DMS79 treated with DMSO at 0.1 percent for 48 hours (cell line): ENCODE results near the gene FAM200C.
A peak's percentile ranks its signal among the peaks of the same experiment; 100 is the strongest.

Source experiments
- DNase-seq: peaks from one replicate; lab custom pipeline; 2025; lab: John Stamatoyannopoulos, UW

FAM200C gene

DNA sequence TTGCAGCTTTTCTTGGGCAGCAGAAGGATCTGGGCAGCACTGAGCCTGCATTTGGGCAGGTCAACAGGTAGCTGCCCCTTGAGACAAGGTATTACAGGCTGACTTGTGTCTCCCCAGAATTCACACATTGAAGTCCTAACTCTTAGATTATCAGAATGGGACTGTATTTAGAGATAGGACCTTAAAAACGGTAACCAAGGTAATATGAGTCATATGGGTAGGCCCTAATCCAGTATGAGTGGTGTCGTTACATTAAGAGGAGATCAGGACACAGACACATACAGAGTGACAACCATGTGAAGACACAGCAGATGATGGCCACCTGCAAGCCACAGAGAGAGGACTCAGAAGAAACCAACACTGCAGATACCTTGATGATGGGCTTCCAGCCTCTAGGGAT, 32.6 kb downstream of the FAM200C start:
- DNase-seq, result no peak

DNA sequence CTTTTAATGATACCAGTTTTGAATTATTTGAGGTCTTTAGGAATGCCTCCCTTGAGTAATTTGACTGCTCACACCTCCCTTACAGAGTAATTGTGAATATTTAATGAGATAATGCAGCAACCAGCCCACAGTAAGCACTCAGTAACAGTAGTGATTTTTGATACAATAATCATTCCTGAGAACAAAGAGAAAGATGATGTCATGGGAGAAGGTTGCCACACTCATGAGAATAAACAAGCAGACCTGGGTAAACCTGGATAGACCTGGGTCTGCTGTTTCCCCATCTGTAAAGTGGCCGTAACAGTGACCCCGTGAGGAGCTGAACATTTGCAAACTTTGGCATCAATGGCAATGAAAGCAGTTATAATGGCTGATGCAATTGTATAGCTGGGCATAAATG, 33.6 kb downstream of the FAM200C start:
- no peak for DNase-seq

DNA sequence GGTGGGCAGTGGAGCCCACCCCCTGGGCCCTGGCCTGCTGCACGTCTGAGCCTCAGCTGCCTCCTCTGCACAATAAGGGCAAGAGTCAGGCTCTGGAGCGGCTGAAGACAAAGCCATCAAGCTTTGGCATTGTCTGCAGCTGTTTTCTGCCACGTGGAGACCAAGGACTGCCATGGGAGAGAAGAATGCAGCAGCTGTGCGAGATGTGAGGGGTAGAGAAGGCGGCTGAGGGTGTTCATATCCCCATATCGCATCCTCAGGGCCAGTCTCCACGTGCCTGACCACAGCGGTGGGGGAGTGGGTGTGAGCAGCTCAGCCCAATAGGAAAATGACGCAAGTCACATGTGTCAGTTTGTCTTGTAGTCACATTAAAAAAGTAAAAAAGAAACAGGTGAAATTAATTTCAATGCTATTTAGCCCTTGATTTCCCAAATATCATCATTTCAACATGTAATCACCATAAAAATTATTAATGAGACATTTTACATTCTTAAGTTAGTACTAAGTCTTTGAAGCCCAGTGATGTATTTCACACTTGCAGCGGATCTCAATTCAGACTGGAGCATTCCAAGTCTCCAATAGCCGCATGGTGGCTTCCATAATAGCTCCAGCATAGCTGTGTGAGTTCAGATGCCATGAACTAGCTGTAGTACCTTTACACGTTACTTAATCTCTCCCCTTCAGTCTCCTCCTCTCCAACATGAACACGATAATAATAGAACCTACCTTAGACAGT, 36.0 kb downstream of the FAM200C start:
- no peak for DNase-seq

DNA sequence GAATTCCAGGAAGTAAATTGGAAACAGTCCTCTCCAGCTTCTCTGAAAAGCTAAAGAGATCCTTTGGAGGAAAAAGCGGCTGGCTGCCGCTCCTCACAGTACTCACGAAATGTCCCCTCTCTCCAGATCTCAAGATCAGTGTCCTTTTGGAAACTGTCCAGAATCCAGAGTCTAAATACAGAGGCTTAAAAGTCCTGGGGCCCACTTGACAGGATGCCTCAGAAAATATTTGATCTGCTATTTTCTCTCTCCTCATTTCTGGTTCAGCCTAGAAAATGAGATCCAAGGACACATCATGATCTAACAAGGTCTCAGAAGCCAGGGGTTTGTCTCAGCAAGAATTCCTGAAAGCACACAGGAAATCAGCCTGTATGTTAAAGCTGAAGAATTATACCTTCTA, 36.6 kb downstream of the FAM200C start:
- DNase-seq, result peak; percentile 4

DNA sequence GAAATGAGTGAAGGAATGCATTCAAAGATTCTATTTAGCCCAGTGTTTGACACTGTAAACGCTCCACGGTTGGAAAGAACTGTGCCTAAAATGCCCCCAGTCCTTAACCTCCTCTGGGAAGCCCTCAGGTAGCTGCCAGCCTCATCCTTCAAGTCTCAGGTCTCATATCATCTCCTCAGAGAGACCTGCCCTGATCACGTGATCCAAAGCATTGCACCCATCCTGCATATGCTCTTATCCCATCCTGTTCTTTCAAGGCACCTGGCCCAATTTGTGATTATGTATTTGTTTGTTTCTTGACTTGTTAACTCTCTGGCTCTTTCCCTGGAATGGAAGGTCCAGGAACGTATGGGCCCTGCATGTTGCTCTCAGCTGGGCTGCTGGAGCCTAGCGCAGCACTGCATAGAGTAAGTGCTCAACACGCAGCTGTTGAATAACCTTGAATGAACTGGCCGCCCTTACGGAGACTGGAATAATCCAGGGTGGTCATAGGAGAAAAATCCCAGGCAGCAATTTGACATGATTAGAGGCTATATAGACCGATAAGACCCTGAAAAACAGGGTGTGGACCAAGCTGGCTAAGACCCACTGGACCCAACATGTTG, 38.1 kb downstream of the FAM200C start:
- no peak for DNase-seq

DNA sequence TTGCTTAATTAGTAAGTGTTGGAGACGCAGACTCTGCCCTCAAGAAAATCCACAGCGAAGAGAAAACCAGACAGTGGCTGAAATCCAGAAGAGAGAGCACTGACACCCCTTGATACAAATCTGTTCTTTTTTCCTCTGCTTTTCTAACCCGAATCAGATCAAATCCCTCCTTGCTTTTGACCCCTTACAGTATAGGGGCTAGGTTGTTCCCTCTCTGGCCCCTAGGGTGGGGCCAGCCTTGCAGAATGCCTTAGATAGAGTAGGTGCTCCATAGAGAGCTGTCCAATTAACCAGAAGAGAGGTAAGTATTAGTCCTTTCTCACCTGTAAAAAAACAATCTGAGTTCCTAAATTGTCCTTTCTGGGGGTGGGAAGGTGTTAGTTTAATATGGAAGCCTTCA, 39.5 kb downstream of the FAM200C start:
- no peak for DNase-seq

DNA sequence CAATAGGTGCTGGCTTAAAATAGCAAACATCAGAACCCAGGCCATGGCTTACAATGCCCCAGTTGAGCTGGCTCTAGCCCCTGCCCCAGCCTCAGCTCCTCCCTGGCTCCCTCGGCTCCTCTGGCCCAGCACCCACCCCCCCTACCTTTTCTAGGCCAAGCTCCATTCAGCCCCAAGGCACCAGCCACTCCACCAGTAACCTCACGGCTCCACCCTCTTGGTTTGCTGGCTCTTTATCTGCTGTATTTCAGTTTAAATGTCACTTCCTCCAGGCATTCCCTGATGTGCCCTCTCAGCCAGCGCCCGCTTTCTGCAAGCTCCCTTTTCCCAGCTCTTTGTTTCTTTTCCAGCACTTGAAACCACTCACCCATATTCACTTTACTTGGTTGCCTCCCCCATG, 40.0 kb downstream of the FAM200C start:
- DNase-seq, result no peak

DNA sequence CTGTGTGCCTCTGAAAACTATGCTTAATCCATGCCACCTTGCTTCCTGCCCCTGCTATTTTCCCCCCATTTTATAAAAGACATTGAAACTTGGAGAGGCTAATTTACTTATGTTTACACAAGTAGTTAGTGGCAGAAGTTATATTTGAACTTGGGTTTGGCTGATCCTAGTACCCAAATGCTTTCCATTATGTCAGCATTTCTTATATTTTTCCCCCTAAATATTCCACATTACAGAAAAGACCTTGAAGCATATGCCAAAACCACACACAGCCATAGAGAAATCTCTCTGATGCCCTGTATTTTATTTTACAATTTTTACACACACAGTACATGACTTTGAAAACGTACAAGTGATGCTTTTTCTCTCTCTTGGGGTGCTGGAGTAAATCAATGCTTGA, 40.6 kb downstream of the FAM200C start:
- DNase-seq, result no peak

DNA sequence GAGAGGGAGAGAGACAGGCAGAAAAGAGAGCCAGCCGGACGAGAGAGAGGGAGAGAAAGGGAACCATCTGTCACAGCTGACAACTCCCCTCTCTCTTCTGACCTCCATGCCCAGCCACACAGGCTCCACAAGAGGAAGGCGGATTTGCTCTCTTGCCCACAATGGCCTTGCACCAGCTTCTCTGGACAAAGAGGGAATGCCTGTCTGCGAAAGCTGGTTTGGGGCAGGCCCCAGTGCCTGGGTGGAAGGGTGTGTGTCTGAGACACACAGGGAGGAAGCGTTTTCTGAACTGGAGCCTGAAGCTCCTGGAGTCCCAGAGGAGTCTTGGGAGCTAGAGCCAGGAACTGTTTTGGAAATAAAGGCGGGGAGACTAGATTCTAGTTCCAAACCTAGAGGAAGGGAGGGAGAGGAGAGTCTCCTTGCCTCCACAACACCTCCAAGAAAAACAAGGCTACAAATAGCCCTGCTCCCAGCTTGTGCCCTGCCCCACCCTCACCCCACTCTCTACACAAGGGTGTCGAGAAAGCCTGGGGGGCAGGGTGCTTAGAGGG, 41.9 kb downstream of the FAM200C start:
- no peak for DNase-seq

DNA sequence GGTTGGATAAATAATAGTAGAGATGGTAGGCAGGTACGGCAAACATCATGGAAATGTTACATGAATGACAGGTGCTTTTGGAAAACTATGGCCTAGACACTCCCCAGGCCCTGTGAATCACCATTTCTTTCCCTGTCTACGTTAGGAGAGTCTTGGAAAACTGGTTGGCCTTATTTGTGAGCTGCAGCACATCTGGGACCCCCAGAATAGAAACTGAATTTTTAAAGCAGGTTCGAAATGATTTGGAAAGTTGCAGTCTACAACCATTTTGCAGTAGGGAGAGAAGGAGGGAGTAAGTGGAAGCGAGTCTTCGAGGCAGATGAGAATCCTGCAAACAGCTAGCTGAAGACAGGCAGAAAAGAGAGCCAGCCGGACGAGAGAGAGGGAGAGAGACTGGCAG, 42.5 kb downstream of the FAM200C start:
- DNase-seq, result no peak

DNA sequence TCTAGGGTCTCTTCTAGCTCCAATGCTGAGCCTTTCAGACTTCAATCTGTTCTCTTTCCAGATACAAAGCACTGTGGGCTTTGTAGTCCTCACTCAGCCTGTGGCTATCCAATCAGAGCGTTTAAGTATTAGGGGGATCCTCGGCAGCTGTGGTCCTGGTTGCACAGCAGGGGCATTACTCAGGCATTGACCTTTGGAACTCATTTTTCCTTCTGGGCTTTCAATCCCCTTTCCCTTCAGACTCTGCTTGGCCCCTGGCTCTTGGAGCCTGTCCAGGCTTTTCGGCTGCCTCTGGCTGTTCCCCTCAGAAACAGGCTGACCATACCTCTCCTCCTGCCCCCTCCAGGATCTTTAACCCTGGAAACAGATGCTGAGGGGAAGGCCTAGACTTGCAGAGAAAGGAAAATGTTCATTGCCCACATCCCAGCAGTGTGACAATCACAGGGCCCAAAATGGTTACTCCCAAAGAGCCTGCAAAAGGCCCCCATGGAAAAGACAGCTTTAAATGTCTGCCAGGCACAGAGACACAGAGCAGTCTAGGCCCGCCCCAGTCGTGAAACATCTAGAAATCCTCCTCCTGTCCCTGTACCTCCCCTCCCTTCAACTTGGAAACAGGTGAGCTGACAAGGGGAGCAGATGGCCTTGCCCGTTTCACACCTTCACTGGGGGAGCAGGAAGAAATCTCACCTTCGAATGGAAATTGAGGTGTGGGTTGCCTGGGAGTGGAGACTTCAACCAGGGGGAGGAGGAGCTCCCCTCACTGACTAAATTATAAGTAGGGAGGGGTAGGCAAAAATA, 43.1 kb downstream of the FAM200C start:
- DNase-seq, result no peak

DNA sequence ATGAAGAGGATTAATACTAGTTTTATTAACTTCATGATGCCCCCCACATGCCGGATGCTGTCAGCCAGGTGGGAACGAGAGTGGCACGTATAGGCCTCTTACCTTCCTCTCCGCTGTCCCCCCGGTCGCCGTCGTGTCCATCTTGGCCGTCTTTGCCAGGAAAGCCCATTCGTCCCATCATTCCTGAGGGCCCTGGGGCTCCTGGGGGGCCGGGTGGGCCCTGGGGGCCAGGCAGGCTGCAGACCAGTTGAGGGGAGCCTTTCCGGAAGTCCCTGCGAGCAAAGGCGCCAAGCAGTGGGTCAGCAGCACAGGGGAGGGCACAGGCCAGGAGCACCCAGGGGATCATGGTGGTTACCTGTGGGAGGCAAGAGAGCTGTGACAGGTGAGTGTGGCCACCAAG, 45.2 kb downstream of the FAM200C start:
- DNase-seq, result no peak

DNA sequence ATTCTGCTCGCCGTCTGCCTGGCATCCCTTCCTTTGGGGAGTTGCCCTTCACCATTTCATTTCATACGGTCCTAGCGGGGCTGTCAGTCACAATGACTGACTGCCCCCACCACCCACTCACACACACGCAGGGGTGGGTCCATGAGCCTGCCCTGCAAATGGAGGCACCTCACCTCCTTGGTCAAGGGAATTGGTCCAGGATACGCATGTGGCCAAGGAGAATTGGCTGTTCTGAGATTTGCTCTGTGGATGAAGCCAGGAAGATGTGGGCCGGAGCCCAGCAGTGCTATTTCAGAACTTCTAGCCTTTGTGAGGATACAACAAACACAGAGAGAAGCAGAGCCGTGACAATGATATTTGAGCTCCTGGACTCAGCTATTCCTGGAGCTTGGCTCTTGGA, 46.5 kb downstream of the FAM200C start:
- DNase-seq, result no peak

DNA sequence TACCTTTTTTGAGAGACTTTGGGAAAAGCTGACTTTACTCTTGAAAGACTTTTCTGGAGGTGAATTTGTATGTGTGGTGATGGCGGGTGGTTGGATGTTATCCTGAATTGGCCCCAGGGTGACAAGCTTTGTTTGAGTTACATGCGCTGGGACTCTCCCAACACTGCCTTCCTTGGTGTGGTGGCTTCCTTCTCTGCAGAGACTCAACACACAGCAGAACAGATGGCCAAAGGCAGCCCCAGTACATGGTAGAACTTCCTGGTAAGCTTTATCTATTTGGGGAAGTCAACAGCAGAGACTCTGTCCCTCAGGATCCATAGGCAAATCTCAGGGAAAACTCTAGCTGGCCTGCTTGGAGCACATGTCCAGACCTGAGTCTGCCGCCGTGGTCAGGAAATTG, 47.5 kb downstream of the FAM200C start:
- no peak for DNase-seq

DNA sequence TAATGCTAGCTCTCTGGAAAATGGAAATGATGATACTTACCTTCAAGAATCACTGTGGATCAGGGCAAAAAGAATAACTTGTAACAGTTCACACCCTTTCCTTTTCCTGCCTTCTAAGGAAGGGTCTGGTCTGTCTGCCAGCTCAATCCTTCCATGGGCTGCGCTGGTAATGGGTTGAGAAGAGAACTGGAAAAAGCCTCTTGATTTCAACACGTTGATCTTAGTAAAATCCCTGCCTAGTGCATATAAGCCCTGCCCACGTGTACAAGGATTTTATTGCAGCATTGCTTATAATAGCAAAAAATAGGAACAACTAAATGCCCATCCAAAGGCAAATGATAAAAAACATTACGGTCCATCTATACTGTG, 49.9 kb downstream of the FAM200C start:
- no peak for DNase-seq

DNA sequence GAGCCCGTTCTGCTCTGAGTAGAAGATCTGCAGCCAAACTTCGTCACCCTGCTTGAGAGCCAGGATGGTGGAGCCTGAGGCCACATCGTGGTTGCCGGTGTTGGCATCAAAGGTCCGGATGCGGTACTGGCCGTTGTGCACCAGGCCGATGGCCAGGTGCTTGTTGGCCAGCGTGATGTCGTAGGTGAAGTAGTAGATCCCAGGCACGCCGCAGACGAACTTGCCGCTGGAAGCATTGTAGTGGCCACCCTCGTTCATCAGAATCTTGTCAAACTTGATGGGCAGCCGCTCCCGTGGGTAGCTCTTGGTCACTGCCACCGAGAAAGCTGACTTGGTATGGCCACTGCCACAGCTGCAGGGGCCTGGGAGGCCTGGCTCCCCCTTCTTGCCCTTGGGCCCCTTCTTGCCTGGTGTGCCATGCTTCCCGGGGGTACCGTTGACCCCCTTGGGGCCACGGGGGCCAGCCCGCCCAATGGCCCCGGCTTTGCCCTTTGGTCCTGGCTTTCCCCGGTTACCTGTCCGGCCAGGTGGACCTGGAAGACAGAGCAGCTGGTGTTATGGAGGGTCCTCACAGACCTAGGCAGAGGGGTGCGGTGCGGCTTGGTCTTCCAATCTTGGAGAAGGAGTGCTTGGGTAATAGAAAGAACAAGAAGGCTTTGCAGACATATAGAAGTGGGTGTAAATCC, 50.5 kb downstream of the FAM200C start:
- DNase-seq, result no peak

DNA sequence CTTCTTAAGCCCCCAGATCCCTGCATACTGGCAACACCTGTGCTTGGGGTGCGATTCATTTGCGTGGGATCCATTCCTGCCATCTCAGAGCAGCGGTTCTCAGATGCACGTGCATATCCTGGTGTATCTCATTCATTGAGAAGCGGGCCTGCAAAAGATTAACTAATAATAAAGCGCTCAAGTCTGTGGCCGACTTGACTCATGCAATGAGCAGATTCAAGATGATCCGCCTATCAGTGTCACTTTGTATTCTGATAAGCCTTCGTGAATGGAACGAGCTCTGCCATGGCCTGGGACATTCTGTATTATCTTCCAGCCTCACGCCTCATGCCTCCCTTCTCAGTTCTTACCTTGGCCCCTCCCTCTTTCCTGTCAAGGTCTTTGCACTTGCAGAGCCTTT, 51.8 kb downstream of the FAM200C start:
- no peak for DNase-seq

DNA sequence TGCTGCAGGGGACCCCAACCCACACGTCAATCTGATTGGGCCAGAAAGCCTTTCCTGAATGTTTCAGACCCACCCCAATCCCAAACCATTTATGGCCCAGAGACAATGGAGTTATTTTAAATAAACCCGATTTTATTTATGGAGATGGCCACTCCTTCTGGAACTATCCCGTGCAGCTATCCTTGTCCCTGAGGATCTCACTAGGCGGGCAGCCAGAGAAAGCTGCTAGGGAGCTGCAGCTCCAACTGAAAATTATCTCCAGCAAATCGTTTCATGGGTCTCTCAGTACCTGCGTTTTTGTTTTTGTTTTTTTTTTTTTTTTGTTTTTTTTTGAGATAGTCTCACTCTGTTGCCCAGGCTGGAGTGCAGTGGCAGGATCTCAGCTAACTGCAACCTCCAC, 52.4 kb downstream of the FAM200C start:
- DNase-seq, result no peak
